Measurements from ENCODE around the gene SH3PXD2B. TPM values are rescaled to one million over a fixed set of nuclear protein-coding genes. Genes with fewer than 3 reads are reported as not detected.

Gene SH3PXD2B
- total RNA-seq, 2 experiments from 2014 or later, result 0.60 to 0.95 TPM

DNA sequence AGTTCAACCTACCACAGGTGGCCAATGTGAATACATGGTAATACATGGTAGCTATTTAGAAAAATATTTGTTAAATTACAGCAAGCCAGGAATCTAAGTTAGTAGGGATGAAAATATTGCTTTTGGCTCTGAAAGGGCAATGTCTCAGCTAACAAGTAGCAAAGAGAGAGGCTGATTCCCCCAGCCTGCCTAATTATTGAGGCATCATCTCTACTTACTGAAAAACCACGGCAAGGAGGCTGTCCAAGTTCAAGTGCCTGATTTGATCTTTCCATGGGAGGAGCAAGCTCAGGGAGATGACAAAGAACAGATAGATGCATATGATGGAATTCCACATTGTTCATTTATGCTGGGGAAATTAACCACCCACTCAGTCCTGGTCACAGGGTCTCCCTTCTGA, 142.0 kb downstream of the SH3PXD2B start:
- Histone ChIP-seq H3K9me3 (ENCODE audit: control insufficient read depth in 1 of 2, insufficient read depth in 1 of 2, low read length in 2 of 2) (no peaks in the 10 kb centered on the region), H3K27me3 (ENCODE audit: control insufficient read depth in 1 of 2, insufficient read depth in 2 of 2, low read length in 2 of 2) (no peaks in the 10 kb centered on the region), H3K4me3 (ENCODE audit: low read length) (no peak overlapping the region), H3K27ac (ENCODE audit: low read depth in 1 of 2, low read length in 2 of 2) (no peak overlapping the region), H3K4me1 (ENCODE audit: insufficient read depth, low read length) (no peaks in the 10 kb centered on the region), H3K36me3 (ENCODE audit: insufficient read depth, low read length) (no peaks in the 10 kb centered on the region)
- Mint-ChIP-seq H3K4me1 (ENCODE audit: low read depth) (no peaks in the 10 kb centered on the region), H3K36me3 (ENCODE audit: low read depth) (no peaks in the 10 kb centered on the region), H3K4me3 (no peak overlapping the region), H3K9me3 (no peaks in the 10 kb centered on the region), H3K27me3 (no peaks in the 10 kb centered on the region), H3K27ac (no peak overlapping the region)
- TF ChIP-seq, protein P1, sequence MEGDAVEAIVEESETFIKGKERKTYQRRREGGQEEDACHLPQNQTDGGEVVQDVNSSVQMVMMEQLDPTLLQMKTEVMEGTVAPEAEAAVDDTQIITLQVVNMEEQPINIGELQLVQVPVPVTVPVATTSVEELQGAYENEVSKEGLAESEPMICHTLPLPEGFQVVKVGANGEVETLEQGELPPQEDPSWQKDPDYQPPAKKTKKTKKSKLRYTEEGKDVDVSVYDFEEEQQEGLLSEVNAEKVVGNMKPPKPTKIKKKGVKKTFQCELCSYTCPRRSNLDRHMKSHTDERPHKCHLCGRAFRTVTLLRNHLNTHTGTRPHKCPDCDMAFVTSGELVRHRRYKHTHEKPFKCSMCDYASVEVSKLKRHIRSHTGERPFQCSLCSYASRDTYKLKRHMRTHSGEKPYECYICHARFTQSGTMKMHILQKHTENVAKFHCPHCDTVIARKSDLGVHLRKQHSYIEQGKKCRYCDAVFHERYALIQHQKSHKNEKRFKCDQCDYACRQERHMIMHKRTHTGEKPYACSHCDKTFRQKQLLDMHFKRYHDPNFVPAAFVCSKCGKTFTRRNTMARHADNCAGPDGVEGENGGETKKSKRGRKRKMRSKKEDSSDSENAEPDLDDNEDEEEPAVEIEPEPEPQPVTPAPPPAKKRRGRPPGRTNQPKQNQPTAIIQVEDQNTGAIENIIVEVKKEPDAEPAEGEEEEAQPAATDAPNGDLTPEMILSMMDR (IDR thresholded peaks at IDR 0.05), result no peak
- intact Hi-C loops (cut with DNase I, micrococcal nuclease), result no loop called here
- ATAC-seq (ENCODE audit: poor library complexity), result no peak
- POLR2A ChIA-PET, result no interaction called here
- CTCF ChIA-PET, result no interaction called here
- DNase-seq, result no peak

- Mint-ChIP-seq H3K4me1 (ENCODE audit: low read depth) (no peaks in the 10 kb centered on the region), H3K27ac (no peak overlapping the region), H3K4me3 (no peak overlapping the region), H3K9me3 (no peaks in the 10 kb centered on the region), H3K36me3 (ENCODE audit: low read depth) (no peaks in the 10 kb centered on the region), H3K27me3 (no peaks in the 10 kb centered on the region)
- no peak for DNase-seq
- Histone ChIP-seq H3K4me1 (ENCODE audit: insufficient read depth, low read length) (no peaks in the 10 kb centered on the region), H3K27me3 (ENCODE audit: control insufficient read depth in 1 of 2, insufficient read depth in 2 of 2, low read length in 2 of 2) (peaks cover 0 to 3% of the 10 kb centered on the region in 2 experiments), H3K27ac (ENCODE audit: low read depth in 1 of 2, low read length in 2 of 2) (no peak overlapping the region), H3K4me3 (ENCODE audit: low read length) (no peak overlapping the region), H3K9me3 (ENCODE audit: control insufficient read depth in 1 of 2, insufficient read depth in 1 of 2, low read length in 2 of 2) (no peaks in the 10 kb centered on the region), H3K36me3 (ENCODE audit: insufficient read depth, low read length) (no peaks in the 10 kb centered on the region)
- ATAC-seq (ENCODE audit: poor library complexity), result no peak
- ChIA-PET CTCF (no interaction called here), POLR2A (no interaction called here)
- intact Hi-C loops (cut with DNase I, micrococcal nuclease), result no loop called here
- TF ChIP-seq, protein P1 (IDR thresholded peaks at IDR 0.05), result no peak
Observed at GRCh38 chr5:172311605-172312004, 142.7 kb downstream of the SH3PXD2B start.

DNA sequence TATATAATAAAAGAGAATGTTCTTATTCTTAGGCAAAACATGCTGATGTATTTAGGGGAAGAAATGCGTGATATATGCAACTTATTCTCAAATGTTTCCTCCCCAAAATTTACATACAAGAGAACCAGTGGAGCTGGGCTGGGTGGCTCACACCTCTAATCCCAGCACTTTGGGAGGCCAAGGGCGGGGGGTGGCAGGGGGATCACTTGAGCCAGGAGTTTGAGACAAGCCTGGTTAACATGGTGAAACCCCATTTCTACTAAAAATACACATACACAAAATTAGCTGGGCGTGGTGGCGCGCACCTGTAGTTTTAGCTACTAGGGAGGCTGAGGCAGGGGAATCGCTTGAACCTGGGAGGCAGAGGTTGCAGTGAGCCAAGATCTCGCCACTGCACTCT, 143.3 kb downstream of the SH3PXD2B start:
- H3K27ac ChIP-seq (ENCODE audit: low read depth in 1 of 2, low read length in 2 of 2), result no peak overlapping the region
- no peaks in the 10 kb centered on the region for H3K4me1 ChIP-seq (ENCODE audit: insufficient read depth, low read length)
- no peaks in the 10 kb centered on the region for H3K9me3 ChIP-seq (ENCODE audit: control insufficient read depth in 1 of 2, insufficient read depth in 1 of 2, low read length in 2 of 2)
- Mint-ChIP-seq H3K36me3 (ENCODE audit: low read depth) (no peaks in the 10 kb centered on the region), H3K9me3 (no peaks in the 10 kb centered on the region), H3K27me3 (no peaks in the 10 kb centered on the region), H3K27ac (no peak overlapping the region), H3K4me3 (no peak overlapping the region), H3K4me1 (ENCODE audit: low read depth) (no peaks in the 10 kb centered on the region)
- peaks cover 0 to 3% of the 10 kb centered on the region in 2 experiments for H3K27me3 ChIP-seq (ENCODE audit: control insufficient read depth in 1 of 2, insufficient read depth in 2 of 2, low read length in 2 of 2)
- CTCF ChIA-PET, result no interaction called here
- ATAC-seq (ENCODE audit: poor library complexity) (no peak), DNase-seq (no peak)
- TF ChIP-seq, protein P1 (IDR thresholded peaks at IDR 0.05), result no peak
- no peak overlapping the region for H3K4me3 ChIP-seq (ENCODE audit: low read length)
- POLR2A ChIA-PET, result no interaction called here
- H3K36me3 ChIP-seq (ENCODE audit: insufficient read depth, low read length), result no peaks in the 10 kb centered on the region
- intact Hi-C loops (cut with DNase I, micrococcal nuclease), result no loop called here

Data from CD4-positive, alpha-beta T cell (primary cell).